Stimulated activated CD8-positive, alpha-beta memory T cell treated with anti-CD3 and anti-CD28 coated beads, Interleukin-7, amount 100 ng/mL, for 24 hours (primary cell): ENCODE results near the gene TEX12.

Experiments
- DNase-seq: peaks from one replicate; pipeline ENCODE4 v3.0.0-alpha.2; 2020; ENCODE audit warnings: low read depth

TEX12 gene

DNA sequence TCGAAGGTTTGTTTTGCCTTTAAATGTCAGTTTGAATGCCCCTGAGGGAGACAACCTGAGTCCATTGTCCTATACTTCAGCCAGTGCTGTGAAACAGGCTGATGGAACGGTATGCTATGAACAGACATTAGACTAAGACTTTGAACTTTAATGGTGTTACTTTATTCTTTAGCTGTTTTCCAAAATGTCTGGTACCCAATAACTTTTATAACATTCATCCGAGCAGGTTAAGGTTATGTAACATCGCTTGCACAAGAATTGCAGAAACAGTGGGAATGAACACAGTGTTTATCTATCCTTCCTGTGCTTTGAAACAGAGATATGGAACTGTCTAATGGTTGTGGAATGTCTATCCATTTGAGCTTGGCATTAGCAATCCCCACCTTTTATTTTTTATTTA, 46.6 kb downstream of the TEX12 start:
- DNase-seq, result no peak

DNA sequence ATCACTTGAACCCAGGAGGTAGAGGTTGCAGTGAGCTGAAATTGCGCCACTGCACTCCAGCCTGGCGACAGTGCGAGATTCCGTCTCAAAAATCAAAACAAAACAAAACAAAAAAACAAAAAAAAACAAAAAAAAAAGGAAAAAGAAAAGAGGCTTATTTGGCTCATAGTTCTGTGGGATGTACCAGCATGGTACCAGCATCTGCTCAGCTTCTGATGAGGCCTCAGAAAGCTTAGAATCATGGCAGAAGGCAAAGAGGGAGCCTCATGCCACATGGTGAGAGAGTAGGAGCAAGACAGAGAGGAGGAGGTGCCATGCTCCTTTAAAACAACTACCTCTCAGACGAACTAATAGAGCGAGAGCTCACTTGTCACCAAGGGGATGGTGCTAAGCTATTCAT, 48.4 kb downstream of the TEX12 start:
- DNase-seq, result no peak

DNA sequence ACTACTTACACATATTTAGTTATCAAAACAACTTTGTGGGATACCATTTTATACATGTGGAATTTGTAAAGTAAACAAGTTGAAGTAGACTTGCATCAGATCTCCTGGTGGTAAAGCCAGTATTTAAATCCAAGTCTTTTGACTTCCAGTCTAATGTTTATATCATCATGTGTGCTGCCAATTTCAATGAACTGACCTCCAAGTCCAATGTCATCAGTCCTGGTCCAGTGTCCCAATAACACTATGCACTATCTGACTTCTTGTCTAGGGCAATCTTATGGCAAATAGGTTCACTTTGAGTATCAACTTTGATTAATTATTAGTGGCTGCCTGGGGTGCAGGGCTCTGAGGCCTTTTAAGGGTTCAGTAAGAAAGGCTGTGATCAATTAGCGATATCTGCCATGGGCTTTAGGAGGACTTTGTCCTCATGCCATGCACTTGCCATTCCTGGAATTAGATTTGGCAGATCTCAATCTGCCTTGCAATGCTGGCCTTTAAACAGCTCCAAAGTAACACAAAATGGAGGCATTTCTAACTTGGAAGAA, 49.5 kb downstream of the TEX12 start:
- no peak for DNase-seq

DNA sequence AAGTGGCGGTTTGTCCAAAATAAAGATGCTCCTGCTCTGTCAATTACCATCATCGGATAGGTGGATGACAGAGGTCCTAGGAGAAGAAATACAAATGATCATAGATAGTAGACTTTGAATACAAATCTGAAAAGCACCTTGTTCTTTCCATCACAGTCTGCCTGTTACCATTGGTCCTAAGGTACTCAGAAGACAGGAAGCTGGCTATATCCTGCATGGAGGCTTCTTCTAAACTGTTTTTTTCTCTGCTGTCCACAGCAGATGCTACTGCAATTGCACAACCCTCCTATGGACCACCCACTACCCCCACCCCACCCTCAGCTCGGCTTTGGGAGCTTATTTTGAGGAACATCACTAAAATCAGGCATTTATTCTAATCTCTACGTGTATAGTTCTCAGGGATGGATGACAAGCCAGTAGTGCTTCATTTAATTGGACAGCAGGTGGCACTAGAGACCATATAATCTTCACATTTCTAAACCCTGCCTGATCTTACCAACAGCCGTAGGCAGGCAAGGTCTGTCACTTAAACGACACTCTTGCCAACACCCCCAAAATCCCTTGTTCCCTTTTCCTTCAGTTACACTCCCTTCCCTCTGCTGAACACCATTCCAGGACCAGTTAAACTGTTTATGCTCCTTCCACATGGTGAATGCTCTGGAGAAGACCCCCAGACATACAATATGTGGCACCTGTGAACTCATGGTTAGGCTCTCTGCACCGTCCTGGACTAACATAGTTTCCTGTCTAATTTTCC, 52.5 kb downstream of the TEX12 start:
- DNase-seq, result no peak

DNA sequence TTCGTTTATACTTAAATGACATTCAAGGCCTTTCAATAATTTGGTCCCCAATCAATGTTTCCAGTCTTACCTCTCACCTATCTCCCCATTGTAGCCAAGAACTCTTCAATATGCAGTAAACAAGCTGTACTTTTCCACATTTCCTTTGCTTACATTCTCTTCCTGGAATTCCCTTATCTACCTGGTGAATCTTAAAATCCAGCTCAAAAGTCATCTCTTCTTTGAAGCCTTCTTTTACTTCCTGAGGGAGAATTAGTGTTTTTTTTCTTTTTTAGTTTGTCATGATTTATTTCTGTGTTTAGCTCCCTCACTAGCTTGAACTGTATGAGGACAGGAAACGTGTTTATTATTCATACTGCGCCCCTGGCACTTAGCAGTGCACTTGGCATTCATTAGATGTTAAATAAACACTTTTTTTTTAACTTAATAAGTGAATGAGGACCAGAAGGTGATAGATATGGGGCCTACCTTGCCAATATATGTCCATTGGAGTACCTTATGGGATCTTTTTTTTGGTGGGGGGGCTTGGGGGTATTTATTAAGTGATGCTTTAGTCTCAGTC, 54.2 kb downstream of the TEX12 start:
- no peak for DNase-seq
